Cardiac fibroblast (primary cell): ENCODE results near the gene DNAH11.

Source experiments
- DNase-seq, 2 donors: peaks; one replicate each; pipeline versions ENCODE4 v3.0.0 to v3.0.0-alpha.2; 2010; ENCODE audit warnings: low read depth in 2 of 2
- H3K4me3 ChIP-seq, 2 donors: replicated peaks in 1 of 2; 1 replicate in 1 of 2; 2 replicates in 1 of 2; pipeline ENCODE4 v1.5.1; 2011; ENCODE audit warnings: low read depth in 2 of 2, low read length in 2 of 2, mild to moderate bottlenecking in 2 of 2, moderate library complexity in 1 of 2
- TF ChIP-seq, protein P1 (sequence below): IDR thresholded peaks from one replicate; pipeline ENCODE4 v1.5.1; 2011; ENCODE audit warnings: low read depth, mild to moderate bottlenecking, low read length, inconsistent platforms

Gene DNAH11

DNA sequence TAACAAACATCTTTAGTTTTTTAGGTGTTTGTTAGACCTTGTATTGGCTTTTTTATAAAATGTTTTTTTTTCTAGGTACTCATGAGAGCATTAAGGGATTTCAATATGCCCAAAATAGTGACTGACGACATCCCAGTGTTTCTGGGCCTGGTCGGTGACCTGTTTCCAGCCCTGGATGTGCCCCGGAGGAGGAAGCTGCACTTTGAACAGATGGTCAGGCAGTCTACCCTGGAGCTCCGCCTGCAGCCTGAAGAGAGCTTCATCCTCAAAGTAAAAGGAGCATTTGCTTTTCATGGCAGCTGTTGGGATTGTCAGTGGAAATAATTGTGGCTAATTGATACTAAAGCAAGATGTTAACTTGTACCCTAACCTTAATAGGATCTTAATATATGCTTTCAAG, 161.5 kb downstream of the DNAH11 start:
- no peak overlapping the region for H3K4me3 ChIP-seq
- no peak for DNase-seq
- TF ChIP-seq, protein P1, sequence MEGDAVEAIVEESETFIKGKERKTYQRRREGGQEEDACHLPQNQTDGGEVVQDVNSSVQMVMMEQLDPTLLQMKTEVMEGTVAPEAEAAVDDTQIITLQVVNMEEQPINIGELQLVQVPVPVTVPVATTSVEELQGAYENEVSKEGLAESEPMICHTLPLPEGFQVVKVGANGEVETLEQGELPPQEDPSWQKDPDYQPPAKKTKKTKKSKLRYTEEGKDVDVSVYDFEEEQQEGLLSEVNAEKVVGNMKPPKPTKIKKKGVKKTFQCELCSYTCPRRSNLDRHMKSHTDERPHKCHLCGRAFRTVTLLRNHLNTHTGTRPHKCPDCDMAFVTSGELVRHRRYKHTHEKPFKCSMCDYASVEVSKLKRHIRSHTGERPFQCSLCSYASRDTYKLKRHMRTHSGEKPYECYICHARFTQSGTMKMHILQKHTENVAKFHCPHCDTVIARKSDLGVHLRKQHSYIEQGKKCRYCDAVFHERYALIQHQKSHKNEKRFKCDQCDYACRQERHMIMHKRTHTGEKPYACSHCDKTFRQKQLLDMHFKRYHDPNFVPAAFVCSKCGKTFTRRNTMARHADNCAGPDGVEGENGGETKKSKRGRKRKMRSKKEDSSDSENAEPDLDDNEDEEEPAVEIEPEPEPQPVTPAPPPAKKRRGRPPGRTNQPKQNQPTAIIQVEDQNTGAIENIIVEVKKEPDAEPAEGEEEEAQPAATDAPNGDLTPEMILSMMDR: no peak

DNA sequence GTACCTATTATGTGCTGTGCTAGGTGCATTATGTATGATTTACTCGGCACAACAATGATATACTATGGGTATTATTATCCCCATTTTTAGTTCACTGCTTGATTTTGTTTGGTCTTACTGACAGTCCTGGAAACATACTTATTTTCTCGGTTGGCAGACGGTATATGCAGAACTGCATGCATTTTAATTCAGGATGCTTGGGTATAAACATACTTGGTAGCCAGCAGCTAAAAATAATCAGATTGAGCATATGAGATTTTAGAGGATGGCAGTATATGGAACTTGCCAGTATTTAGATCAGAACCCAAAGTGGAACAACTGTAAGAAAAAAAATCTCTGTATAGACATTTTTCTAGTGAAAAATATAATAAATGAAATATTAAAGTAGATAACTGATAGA, 163.3 kb downstream of the DNAH11 start:
- no peak overlapping the region for H3K4me3 ChIP-seq
- TF ChIP-seq, protein P1: no peak
- no peak for DNase-seq

DNA sequence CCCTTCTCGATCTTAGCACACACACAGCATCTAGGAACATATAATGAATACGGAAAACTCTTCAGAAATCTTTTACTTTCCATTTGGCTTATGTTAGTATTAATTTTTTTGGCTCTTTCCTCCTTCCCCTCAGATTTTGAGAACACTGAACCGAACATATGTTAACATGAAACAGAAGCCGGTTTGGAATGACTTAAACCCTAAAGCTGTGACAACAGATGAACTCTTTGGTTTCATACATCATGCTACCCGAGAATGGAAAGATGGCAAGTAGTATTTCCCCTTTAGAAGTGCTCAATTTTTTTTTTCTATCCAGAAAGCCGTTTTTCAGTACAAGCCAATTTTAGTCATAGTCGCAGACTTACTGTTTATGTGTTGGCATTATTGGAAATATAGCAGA, 164.7 kb downstream of the DNAH11 start:
- H3K4me3 ChIP-seq: no peak overlapping the region
- DNase-seq: no peak
- TF ChIP-seq, protein P1: no peak

DNA sequence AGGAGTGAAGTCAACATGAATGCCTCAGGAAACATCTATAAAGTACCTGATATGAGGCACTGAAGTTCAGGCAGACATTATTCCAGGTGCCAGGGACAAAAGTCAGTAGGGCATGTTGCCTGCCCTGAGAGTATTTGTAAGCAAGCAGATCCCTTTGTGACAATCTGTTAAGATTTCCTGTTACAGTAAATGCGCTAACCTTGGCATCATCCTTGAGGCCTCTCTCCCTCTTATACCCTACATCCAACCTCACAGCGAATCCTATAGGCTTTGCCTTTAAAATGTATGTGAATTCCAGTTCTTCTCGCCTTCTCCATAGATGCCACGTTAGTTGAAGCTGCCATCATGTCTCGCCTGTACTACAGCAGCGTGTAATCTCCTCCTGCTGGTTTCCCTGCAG, 165.3 kb downstream of the DNAH11 start:
- no peak for DNase-seq
- TF ChIP-seq, protein P1: no peak

DNA sequence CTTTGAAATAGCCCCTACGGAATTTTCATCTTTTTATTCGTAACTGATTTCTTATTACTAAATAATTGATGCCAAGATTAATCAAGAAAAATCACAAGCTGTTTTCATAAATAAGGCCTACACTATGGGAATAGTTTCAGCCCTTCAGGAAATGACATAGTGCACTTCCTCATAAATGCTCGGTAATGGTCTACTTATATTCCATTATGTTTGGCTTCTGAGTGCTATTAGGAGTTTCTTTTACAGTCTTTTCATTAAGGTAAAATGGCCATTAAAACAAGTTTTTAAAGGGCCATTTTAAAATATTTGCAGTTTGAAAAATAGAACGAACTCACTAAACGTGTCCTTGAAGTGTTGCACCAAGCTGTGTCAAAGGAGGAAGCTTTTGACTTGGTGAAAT, 174.5 kb downstream of the DNAH11 start:
- no peak overlapping the region for H3K4me3 ChIP-seq
- DNase-seq: no peak
- TF ChIP-seq, protein P1: no peak

More for the DNA sequence above, 165.3 kb downstream of the DNAH11 start:
- no peak overlapping the region for H3K4me3 ChIP-seq

DNA sequence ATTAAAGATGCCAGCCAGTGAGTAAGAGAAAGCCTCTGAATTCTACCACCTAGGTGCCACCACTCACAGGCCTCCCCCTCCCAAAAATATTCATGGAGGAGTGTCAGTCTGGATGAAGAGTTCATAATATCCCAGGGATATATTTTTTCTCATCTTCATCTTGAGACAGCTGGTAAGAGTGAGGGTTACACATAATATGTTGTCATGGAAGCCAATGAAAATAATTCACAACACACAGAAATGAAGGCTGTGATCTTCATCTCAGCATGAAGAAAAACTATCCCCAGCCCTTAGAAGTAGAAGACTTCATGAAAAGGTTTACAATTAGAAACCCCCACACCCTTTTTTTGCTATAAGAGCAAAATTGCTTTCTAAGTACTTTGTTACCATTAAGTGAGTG, 175.6 kb downstream of the DNAH11 start:
- no peak for DNase-seq
- TF ChIP-seq, protein P1: no peak

DNA sequence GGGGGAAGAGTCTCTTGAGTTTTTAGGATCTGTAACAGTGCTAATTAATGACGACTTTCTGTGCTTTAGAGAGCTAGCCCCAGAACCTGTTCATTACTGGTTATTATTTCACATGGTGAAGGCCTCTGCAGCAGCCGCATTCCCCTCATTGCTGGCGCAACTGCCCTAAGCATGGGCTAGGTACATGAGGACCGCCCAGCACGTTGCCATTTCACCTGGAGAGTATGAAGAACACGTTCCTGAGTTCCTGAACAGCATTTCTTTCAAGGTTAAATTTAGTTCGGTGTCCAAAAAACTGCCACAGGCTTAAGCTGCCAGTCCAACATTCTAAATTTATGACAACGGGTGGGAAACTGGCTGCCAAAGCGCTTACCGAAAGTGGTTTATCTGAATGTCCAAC, 177.0 kb downstream of the DNAH11 start:
- no peak overlapping the region for H3K4me3 ChIP-seq
- no peak for DNase-seq
- TF ChIP-seq, protein P1: no peak

More for the DNA sequence above, 175.6 kb downstream of the DNAH11 start:
- H3K4me3 ChIP-seq: no peak overlapping the region
